ENCODE results near the gene CHD2. TPM values are rescaled to one million over a fixed set of nuclear protein-coding genes. Genes with fewer than 3 reads are reported as not detected.

Gene CHD2
- total and polyA plus RNA-seq, 10 of the 15 experiments (the other 5 are each of a cell fraction or from before 2014, with no cell fraction given) = 38.1 to 94.7 (median 63.3) TPM

DNA sequence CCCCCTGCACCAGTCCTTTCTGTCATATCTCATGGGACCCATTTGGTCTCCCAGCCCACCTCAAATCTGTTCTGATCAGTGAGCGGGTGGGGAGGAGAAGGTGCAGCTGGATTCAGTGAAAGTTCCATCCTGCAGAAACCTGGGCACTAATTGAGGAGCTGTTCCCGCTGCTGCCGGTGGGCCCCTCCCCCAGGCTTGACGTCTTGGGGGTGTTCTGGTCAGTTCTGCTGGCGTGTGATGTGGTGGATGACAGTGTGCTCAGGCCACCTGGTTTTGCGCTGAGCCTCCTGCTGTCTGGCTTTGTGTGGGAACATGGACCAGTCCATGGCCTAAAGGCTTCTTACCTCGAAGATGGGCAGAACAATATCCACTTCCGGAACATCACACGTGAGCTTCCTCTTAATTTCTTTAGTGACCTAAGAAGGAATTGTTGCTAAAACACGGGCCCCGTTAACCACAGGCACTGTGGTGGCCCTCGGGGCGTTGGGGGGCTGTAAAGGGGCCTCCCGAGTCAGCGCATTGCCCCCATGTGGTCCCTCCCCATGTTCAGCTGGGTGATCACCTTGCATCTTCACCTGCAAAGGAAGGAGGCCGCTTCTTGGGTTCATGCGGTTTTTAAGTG lies 129.2 kb downstream of the CHD2 start (continued):
- TF ChIP-seq, protein P1, sequence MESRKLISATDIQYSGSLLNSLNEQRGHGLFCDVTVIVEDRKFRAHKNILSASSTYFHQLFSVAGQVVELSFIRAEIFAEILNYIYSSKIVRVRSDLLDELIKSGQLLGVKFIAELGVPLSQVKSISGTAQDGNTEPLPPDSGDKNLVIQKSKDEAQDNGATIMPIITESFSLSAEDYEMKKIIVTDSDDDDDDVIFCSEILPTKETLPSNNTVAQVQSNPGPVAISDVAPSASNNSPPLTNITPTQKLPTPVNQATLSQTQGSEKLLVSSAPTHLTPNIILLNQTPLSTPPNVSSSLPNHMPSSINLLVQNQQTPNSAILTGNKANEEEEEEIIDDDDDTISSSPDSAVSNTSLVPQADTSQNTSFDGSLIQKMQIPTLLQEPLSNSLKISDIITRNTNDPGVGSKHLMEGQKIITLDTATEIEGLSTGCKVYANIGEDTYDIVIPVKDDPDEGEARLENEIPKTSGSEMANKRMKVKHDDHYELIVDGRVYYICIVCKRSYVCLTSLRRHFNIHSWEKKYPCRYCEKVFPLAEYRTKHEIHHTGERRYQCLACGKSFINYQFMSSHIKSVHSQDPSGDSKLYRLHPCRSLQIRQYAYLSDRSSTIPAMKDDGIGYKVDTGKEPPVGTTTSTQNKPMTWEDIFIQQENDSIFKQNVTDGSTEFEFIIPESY (IDR thresholded peaks at IDR 0.05) = no peak
- no peak for TF ChIP-seq BHLHE40 (IDR thresholded peaks at IDR 0.05; ENCODE audit: borderline replicate concordance in 1 of 2, low read depth in 2 of 2, low read length in 1 of 2)
- TF ChIP-seq POLR2A (IDR thresholded peaks at IDR 0.05; ENCODE audit: low read depth, low read length) = peak; percentile 44; the same call in 1 of the 2 replicates
- no peak for TF ChIP-seq STAT3 (IDR thresholded peaks at IDR 0.05; ENCODE audit: low read depth, low read length)
- TF ChIP-seq POLR2AphosphoS5 (IDR thresholded peaks at IDR 0.05; ENCODE audit: low read length) = peak; percentile 10; the same call in 1 of the 2 replicates
- no peak for TF ChIP-seq JUND (IDR thresholded peaks at IDR 0.05; ENCODE audit: low read depth, low read length)

DNA sequence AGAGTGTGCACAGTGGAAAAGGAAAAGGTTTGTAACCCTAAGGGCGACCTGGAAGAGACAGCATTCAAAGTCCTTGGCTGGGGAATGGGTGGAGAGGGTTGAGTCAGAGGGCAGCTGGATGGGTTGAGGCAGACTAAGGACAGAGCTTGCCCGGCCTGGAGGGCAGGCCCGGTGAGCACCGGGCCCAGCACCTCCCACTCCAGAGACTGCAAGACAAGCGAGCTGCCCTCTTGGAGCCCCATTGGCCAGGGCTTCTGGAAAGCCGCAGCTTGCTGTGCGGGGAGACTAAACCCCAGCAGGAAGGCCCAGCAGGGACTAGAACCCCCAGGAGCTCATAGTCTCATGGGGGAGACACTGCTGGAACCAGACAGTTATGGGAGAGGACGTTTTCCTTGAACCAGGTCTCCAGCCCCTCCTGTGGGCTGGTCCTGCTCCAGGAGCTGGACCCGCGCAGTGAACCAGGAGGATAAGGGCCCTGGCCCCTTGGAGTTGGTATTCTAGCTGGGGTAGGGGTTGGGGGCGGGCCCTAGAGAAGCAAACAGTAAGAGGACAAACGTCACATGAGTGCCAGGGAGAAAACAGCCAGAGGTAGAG lies 129.8 kb downstream of the CHD2 start:
- no peak overlapping the region for H2AFZ ChIP-seq (ENCODE audit: control insufficient read depth, low read depth, low read length)
- H3K9me3 ChIP-seq (replicated peaks; ENCODE audit: control insufficient read depth, insufficient read depth, low read length) = no peaks in the 10 kb centered on the region
- ChIA-PET SMC1A (ENCODE audit: uncharacterized antibody, unreplicated experiment) (interaction anchor here (0.8 to 2.3 kb wide), 8 partner anchors 9 to 1090 kb away, joined by 3 to 13 read pairs (median 4); no protein-coding TSS in a partner anchor), POLR2A (no interaction called here), CTCF (interaction anchor here (0.6 to 5.8 kb wide), 27 partner anchors 9 to 1233 kb away, joined by 3 to 54 read pairs (median 4); partner anchors contain the start of gene CHD2), RAD21 (ENCODE audit: unreplicated experiment) (interaction anchor here (0.5 to 3.7 kb wide), 12 partner anchors 30 to 1293 kb away, joined by 3 to 40 read pairs (median 4); no protein-coding TSS in a partner anchor)
- no peak overlapping the region for H3K4me3 ChIP-seq
- intact Hi-C loops (cut with micrococcal nuclease; ENCODE audit: unreplicated experiment) = loop anchor here (2.0 to 10.0 kb wide), 3 partner anchors 235 to 1091 kb away; no protein-coding TSS in a partner anchor
- H3K9ac ChIP-seq (ENCODE audit: control insufficient read depth, insufficient read depth, low read length) = no peak overlapping the region
- H3K27me3 ChIP-seq (replicated peaks in 1 of 2; ENCODE audit: control insufficient read depth in 2 of 2, insufficient read depth in 2 of 2, low read length in 1 of 2) = no peaks in the 10 kb centered on the region
- FAIRE-seq (no peak), ATAC-seq (peak; percentile 20), DNase-seq (ENCODE audit: low read depth, low spot score) (no peak)
- 56% methylated on average over 11 of the region's 12 CpGs for WGBS (ENCODE audit: insufficient coverage, insufficient replicate concordance, low lambda C conversion rate, missing lambda C conversion rate)
- no peak overlapping the region for H3K4me2 ChIP-seq (ENCODE audit: control insufficient read depth, insufficient read depth)
- H4K20me1 ChIP-seq (ENCODE audit: control insufficient read depth, insufficient read depth) = peaks cover 4% of the 10 kb centered on the region
- H3K4me1 ChIP-seq (ENCODE audit: control insufficient read depth, insufficient read depth, low read length) = peaks cover under 1% of the 10 kb centered on the region; the same call in 1 of the 2 replicates
- in situ Hi-C loops (cut with MboI) = loop anchor here (5.0 to 25.0 kb wide), 2 partner anchors 228 to 1282 kb away; no protein-coding TSS in a partner anchor
- no TSS peak for BruUV-seq (replicated peaks)
- H3K79me2 ChIP-seq (ENCODE audit: control insufficient read depth, insufficient read depth, low read length) = no peaks in the 10 kb centered on the region
- no peak for TF ChIP-seq SUZ12 (IDR thresholded peaks at IDR 0.05; ENCODE audit: unreplicated experiment)
- TF ChIP-seq, protein P2, sequence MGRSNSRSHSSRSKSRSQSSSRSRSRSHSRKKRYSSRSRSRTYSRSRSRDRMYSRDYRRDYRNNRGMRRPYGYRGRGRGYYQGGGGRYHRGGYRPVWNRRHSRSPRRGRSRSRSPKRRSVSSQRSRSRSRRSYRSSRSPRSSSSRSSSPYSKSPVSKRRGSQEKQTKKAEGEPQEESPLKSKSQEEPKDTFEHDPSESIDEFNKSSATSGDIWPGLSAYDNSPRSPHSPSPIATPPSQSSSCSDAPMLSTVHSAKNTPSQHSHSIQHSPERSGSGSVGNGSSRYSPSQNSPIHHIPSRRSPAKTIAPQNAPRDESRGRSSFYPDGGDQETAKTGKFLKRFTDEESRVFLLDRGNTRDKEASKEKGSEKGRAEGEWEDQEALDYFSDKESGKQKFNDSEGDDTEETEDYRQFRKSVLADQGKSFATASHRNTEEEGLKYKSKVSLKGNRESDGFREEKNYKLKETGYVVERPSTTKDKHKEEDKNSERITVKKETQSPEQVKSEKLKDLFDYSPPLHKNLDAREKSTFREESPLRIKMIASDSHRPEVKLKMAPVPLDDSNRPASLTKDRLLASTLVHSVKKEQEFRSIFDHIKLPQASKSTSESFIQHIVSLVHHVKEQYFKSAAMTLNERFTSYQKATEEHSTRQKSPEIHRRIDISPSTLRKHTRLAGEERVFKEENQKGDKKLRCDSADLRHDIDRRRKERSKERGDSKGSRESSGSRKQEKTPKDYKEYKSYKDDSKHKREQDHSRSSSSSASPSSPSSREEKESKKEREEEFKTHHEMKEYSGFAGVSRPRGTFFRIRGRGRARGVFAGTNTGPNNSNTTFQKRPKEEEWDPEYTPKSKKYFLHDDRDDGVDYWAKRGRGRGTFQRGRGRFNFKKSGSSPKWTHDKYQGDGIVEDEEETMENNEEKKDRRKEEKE (IDR thresholded peaks at IDR 0.05) = no peak
- no peak for TF ChIP-seq NFYA (IDR thresholded peaks at IDR 0.05; ENCODE audit: borderline replicate concordance, low read depth, low read length)
- no peak for TF ChIP-seq SMAD1 (IDR thresholded peaks at IDR 0.05; ENCODE audit: low read depth, partially characterized antibody)
- TF ChIP-seq, protein P3, sequence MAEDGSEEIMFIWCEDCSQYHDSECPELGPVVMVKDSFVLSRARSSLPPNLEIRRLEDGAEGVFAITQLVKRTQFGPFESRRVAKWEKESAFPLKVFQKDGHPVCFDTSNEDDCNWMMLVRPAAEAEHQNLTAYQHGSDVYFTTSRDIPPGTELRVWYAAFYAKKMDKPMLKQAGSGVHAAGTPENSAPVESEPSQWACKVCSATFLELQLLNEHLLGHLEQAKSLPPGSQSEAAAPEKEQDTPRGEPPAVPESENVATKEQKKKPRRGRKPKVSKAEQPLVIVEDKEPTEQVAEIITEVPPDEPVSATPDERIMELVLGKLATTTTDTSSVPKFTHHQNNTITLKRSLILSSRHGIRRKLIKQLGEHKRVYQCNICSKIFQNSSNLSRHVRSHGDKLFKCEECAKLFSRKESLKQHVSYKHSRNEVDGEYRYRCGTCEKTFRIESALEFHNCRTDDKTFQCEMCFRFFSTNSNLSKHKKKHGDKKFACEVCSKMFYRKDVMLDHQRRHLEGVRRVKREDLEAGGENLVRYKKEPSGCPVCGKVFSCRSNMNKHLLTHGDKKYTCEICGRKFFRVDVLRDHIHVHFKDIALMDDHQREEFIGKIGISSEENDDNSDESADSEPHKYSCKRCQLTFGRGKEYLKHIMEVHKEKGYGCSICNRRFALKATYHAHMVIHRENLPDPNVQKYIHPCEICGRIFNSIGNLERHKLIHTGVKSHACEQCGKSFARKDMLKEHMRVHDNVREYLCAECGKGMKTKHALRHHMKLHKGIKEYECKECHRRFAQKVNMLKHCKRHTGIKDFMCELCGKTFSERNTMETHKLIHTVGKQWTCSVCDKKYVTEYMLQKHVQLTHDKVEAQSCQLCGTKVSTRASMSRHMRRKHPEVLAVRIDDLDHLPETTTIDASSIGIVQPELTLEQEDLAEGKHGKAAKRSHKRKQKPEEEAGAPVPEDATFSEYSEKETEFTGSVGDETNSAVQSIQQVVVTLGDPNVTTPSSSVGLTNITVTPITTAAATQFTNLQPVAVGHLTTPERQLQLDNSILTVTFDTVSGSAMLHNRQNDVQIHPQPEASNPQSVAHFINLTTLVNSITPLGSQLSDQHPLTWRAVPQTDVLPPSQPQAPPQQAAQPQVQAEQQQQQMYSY (CRISPR knock-in tag; IDR thresholded peaks at IDR 0.05) = no peak
- peaks cover 10 to 13% of the 10 kb centered on the region in 2 experiments for H3K36me3 ChIP-seq (ENCODE audit: control insufficient read depth in 2 of 2, insufficient read depth in 2 of 2, low read length in 1 of 2)
- no peak overlapping the region for H3K27ac ChIP-seq (ENCODE audit: control insufficient read depth, insufficient read depth)

Measured in GM12878 (cell line).